Right forelimb (tissue), 1 donor: Measurements from ENCODE around the gene MUS81.

Experiments
- DNase-seq: peaks from one replicate; pipeline ENCODE4 v3.0.0-alpha.2; 2018

The MUS81 gene

GRCh38 chr11:65861533-65862183 is 1.4 kb downstream of the MUS81 start:
- DNase-seq = no peak

- DNase-seq = no peak
Observed at GRCh38 chr11:65862191-65862735, 2.0 kb downstream of the MUS81 start.

DNA sequence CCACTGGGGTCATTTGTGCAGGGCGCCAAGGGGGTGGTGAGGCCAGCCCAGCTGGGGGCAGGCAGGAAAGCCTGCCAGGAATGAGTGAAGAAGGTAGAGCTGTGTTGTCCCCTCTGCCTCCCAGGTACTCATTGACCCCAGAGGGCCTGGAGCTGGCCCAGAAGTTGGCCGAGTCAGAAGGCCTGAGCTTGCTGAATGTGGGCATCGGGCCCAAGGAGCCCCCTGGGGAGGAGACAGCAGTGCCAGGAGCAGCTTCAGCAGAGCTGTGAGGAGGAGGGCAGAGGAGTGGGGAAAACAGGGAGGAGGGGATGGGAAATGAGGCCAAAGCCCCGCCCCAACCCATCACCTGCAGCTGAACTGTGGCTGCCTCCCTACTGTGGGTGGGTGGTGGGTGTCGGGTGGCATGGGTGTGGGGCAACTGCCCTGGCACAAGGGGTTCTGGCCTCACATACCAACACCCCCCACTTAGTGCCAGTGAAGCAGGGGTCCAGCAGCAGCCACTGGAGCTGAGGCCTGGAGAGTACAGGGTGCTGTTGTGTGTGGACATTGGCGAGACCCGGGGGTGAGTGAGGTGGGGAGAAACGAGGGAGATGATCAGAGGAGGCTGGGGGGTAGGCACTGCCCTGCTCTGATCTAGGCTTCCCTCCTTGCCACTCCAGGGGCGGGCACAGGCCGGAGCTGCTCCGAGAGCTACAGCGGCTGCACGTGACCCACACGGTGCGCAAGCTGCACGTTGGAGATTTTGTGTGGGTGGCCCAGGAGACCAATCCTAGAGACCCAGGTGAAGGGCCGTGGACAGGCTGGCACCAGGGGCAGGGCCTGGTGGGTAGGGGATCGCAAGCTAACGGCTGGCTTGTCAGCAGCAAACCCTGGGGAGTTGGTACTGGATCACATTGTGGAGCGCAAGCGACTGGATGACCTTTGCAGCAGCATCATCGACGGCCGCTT is 3.0 kb downstream of the MUS81 start:
- DNase-seq = peak; percentile 47

- DNase-seq = peak; percentile 46
Observed at GRCh38 chr11:65863889-65864705, 3.9 kb downstream of the MUS81 start.

DNA sequence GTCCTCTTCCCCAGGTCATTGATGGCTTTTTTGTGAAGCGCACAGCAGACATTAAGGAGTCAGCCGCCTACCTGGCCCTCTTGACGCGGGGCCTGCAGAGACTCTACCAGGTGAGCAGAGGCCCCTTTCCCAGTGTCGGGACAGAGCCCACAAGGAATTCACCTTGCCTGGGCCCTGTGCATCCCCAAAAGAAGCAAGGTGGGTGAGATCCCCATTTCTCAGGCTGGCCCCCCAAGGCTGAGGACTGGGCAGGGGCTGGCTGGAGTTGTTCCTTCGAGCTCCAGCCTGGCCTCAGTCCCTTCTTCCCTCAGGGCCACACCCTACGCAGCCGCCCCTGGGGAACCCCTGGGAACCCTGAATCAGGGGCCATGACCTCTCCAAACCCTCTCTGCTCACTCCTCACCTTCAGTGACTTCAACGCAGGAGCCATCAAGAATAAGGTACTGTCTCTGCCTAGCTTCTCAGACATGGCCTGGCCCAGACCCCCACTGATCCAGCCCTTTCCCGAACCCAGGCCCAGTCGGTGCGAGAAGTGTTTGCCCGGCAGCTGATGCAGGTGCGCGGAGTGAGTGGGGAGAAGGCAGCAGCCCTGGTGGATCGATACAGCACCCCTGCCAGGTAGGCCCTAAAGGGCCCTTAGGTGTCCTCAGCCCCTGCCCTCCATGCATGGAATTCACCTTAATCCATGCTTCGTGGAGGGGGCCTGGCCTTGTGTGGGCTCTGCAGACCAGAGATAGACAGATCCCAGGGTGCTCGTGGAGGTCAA is 4.7 kb downstream of the MUS81 start:
- peak; percentile 45 for DNase-seq

- peak; percentile 39 for DNase-seq
Observed at GRCh38 chr11:65865550-65866172, 5.4 kb downstream of the MUS81 start.

DNA sequence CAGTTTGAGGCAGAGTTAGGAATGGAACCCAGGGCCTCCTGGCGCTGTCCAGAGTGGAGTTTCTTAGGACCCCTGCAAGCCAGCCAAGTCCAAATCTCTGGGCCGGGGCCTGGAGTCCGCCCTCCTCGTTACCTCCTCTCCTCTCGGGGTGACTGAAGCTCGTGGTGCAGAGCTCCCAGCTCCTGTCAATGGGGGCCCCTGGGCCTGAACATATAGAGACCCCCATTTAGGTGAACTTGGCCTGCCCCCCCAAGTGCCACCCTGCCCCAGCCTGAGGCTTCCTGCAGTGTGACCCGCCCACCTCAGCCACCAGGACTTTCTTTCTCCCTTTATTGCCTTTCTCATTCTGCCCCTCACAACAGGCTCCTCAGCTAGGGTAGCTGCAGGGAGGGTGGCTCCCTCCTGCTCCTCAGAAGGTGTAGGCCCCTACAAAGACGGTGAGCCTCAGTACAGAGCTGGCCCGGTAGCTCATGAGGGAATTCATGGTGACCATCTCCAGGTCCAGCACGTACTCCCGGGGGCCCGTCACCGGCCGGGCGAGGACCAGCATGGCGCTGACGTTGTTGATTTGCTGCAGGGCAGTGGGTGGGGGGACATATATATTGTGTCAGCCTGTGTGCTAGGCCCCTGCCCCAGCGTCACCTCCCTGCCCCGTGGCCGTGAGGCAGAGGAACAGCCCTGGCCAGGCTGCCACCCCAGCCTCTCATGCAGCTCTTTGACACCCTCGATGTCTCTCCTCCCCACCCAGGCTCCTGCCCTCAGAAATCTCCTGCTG is 6.5 kb downstream of the MUS81 start:
- DNase-seq = peak; percentile 38

- DNase-seq = peak; percentile 58
Observed at GRCh38 chr11:65867284-65868071, 7.2 kb downstream of the MUS81 start.

GRCh38 chr11:65868076-65868667 is 7.9 kb downstream of the MUS81 start:
- peak; percentile 45 for DNase-seq

DNA sequence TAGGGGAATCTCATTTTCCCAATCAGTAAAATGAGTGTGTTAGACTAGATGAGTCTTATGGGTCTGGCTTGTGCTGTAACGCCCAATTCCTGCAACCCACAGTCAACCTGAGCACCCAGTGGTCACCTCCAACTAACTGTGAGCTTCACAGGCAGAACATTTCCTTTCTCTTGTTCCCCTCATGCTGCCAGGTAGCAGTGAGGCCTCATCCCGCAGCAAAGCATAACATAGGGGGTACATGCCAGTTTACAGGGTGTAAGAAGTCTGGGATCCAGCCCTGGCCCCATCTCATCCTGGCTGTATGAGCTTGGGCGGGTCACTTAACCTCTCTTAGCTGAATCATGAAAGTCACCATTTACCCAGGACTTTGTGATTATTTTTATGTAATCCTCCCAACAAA is 8.7 kb downstream of the MUS81 start:
- DNase-seq = no peak

- DNase-seq = no peak
Observed at GRCh38 chr11:65869643-65870306, 9.5 kb downstream of the MUS81 start.

DNA sequence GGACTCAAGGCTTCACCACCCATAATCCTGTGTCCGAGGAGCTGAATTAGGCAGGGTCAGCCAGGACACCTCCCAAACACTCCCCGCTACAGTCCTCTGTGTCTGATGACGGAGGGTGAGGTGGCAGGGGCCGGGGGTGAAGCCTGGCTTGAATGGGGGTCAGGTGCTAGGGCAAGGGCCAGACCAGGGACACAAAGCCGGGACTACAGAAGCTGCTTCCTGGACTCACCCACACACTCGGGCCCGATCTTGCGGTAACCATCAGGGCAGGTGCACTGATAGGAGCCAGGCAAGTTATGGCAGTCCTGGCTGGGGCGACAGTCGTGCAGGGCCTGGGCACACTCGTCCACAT is 10.1 kb downstream of the MUS81 start:
- no peak for DNase-seq

- no peak for DNase-seq
Observed at GRCh38 chr11:65870706-65871681, 10.8 kb downstream of the MUS81 start.

DNA sequence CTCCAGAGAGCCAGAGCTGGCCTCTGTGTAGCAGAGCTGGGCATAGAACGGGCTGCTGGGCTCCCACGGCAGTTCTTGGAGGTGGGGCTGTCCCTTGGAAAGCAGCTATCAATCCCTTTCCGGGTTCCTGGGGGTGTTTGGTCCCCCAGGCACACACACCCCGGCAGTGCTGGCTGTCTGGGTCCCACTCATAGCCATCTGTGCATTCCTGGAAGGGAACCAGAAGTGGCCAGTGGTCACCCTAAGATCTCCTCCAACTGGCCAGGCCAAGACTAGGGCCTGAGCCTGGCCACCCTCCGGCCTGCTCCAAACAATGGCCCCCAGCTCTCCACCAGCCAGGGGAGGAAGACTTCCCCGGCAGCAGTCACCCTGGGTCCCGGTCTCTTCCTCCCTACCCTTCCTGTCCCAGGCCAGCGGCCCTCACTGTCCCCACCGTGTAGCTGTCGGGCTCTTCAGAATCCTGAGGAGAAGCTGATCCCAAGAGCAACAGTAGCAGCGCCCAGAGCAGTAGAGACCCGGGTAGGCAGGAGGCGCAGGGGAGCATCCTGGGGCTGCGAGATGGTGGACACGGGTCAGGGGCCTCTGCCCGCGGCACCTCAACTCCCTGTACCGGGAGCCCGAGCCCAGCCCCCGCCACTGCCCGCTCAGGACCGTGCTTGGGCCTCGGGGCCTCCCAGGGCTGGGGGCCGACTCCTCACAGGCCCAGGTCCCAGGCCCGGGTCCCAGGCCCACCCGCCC is 11.7 kb downstream of the MUS81 start:
- no peak for DNase-seq

DNA sequence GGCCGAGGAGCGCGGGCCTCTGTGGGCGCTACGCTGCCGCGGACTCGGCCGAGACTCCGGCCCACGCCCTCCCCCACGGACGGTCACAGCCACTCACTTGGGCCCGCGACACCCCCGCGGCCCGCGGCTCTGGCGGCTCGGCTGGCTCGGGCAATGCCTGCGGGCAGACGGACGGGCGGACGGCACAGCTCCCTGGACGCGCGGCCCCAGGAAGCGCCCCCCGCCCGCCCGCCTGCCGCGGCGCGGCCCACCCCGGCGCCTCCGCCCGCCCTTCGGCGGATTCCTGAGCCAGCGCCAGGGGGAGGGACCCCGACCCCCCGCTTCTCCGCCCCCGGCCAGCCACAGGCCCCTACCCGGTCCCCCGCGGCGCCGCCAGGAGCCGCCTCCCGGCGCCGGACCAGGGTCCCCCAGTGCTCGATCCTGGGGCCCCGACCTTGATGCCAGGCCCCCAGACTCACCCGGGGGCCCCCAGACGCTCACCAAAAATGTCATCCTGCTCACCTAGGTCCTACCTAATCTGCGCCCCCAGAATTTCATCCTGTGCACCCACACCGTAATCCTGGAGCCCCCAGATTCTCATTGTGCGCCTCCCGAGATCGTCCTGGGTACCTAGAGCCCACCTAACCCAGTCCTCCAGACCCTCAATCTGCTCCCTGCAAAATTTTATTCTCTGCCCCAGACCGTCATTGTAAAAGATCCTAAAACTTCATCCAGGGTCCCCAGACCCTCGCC is 12.5 kb downstream of the MUS81 start, which contains the start of gene EFEMP2:
TSS of gene EFEMP2 (minus strand) at position 215 of the 732 bp plus-strand sequence. CDS start 446 bp downstream, outside the sequence.
- peak; percentile 86 for DNase-seq
